ENCODE results near the gene KDM2B. TPM values are rescaled to one million over a fixed set of nuclear protein-coding genes. Genes with fewer than 3 reads are reported as not detected.

The KDM2B gene
- total and polyA plus RNA-seq, 10 of the 15 experiments (the other 5 are each of a cell fraction or from before 2014, with no cell fraction given) = 13.6 to 124 (median 40.4) TPM

DNA sequence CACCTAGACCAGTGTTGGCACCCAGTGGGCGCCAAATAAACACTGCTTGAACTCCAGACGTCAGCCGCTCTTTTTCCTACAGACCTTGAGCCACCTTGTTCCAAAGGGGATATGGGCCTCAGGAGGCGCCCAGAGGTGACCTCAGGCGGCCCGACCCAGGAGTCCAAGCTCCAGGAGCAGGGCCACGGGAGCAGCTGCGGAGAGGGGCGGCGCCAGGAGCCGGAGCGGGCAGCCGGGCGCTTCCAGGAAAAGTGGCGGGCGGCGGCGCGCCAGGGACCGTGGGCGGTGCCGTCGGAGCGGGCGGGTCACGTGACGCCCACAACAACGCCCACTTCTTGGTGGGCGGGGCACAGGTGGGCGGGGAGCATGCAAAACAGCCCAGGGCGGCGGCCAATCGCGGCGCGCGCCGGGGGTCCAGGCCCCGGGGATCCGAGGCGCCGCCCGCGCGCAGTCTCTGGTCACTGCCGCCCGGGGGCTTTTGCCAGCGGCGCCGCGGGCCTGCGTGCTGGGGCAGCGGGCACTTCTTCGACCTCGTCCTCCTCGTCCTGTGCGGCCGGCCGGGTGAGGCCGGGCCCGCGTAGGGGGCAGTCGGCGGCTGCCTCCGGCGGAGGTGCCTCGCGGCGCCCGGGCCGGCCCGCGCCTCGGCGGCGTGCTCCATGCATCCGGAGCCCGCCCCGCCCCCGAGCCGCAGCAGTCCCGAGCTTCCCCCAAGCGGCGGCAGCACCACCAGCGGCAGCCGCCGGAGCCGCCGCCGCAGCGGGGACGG, 45.4 kb upstream of the KDM2B start, which contains the start of gene ORAI1 (continued):
- TF ChIP-seq, protein P1, sequence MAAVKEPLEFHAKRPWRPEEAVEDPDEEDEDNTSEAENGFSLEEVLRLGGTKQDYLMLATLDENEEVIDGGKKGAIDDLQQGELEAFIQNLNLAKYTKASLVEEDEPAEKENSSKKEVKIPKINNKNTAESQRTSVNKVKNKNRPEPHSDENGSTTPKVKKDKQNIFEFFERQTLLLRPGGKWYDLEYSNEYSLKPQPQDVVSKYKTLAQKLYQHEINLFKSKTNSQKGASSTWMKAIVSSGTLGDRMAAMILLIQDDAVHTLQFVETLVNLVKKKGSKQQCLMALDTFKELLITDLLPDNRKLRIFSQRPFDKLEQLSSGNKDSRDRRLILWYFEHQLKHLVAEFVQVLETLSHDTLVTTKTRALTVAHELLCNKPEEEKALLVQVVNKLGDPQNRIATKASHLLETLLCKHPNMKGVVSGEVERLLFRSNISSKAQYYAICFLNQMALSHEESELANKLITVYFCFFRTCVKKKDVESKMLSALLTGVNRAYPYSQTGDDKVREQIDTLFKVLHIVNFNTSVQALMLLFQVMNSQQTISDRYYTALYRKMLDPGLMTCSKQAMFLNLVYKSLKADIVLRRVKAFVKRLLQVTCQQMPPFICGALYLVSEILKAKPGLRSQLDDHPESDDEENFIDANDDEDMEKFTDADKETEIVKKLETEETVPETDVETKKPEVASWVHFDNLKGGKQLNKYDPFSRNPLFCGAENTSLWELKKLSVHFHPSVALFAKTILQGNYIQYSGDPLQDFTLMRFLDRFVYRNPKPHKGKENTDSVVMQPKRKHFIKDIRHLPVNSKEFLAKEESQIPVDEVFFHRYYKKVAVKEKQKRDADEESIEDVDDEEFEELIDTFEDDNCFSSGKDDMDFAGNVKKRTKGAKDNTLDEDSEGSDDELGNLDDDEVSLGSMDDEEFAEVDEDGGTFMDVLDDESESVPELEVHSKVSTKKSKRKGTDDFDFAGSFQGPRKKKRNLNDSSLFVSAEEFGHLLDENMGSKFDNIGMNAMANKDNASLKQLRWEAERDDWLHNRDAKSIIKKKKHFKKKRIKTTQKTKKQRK (IDR thresholded peaks at IDR 0.05; ENCODE audit: low read depth, low read length) = no peak
- TF ChIP-seq, protein P2, sequence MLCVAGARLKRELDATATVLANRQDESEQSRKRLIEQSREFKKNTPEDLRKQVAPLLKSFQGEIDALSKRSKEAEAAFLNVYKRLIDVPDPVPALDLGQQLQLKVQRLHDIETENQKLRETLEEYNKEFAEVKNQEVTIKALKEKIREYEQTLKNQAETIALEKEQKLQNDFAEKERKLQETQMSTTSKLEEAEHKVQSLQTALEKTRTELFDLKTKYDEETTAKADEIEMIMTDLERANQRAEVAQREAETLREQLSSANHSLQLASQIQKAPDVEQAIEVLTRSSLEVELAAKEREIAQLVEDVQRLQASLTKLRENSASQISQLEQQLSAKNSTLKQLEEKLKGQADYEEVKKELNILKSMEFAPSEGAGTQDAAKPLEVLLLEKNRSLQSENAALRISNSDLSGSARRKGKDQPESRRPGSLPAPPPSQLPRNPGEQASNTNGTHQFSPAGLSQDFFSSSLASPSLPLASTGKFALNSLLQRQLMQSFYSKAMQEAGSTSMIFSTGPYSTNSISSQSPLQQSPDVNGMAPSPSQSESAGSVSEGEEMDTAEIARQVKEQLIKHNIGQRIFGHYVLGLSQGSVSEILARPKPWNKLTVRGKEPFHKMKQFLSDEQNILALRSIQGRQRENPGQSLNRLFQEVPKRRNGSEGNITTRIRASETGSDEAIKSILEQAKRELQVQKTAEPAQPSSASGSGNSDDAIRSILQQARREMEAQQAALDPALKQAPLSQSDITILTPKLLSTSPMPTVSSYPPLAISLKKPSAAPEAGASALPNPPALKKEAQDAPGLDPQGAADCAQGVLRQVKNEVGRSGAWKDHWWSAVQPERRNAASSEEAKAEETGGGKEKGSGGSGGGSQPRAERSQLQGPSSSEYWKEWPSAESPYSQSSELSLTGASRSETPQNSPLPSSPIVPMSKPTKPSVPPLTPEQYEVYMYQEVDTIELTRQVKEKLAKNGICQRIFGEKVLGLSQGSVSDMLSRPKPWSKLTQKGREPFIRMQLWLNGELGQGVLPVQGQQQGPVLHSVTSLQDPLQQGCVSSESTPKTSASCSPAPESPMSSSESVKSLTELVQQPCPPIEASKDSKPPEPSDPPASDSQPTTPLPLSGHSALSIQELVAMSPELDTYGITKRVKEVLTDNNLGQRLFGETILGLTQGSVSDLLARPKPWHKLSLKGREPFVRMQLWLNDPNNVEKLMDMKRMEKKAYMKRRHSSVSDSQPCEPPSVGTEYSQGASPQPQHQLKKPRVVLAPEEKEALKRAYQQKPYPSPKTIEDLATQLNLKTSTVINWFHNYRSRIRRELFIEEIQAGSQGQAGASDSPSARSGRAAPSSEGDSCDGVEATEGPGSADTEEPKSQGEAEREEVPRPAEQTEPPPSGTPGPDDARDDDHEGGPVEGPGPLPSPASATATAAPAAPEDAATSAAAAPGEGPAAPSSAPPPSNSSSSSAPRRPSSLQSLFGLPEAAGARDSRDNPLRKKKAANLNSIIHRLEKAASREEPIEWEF (IDR thresholded peaks at IDR 0.05; ENCODE audit: insufficient replicate concordance, low read depth, low read length) = no peak
- TF ChIP-seq GATAD2B (conservative IDR thresholded peaks at IDR 0.05; ENCODE audit: low read depth) = peak; percentile 89
- TF ChIP-seq NKRF (conservative IDR thresholded peaks at IDR 0.05) = peak; percentile 90
- TF ChIP-seq RB1 (IDR thresholded peaks at IDR 0.05; ENCODE audit: borderline replicate concordance) = peak; percentile 49
- peak; percentile 54; the same call in 1 of the 2 replicates for TF ChIP-seq POLR2AphosphoS2 (IDR thresholded peaks at IDR 0.05; ENCODE audit: low read depth, low read length)
- peak; percentile 32; the same call in 1 of the 2 replicates for TF ChIP-seq SMAD5 (IDR thresholded peaks at IDR 0.05; ENCODE audit: low read depth)
- TF ChIP-seq, protein P3, sequence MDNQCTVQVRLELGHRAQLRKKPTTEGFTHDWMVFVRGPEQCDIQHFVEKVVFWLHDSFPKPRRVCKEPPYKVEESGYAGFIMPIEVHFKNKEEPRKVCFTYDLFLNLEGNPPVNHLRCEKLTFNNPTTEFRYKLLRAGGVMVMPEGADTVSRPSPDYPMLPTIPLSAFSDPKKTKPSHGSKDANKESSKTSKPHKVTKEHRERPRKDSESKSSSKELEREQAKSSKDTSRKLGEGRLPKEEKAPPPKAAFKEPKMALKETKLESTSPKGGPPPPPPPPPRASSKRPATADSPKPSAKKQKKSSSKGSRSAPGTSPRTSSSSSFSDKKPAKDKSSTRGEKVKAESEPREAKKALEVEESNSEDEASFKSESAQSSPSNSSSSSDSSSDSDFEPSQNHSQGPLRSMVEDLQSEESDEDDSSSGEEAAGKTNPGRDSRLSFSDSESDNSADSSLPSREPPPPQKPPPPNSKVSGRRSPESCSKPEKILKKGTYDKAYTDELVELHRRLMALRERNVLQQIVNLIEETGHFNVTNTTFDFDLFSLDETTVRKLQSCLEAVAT (IDR thresholded peaks at IDR 0.05) = no peak; the same call in 1 of the 2 replicates
- peak; percentile 76; the same call in 1 of the 2 replicates for TF ChIP-seq POLR2AphosphoS5 (IDR thresholded peaks at IDR 0.05; ENCODE audit: low read length)
- TF ChIP-seq POU2F2 (IDR thresholded peaks at IDR 0.05; ENCODE audit: borderline replicate concordance, low read depth, low read length) = peak; percentile 71; the same call in 2 of the 3 replicates
- TF ChIP-seq NR2C1 (IDR thresholded peaks at IDR 0.05) = peak; percentile 56
- peak in 1 of 3 experiments; percentile 31; a peak in 1 of 6 replicates for TF ChIP-seq CTCF (IDR thresholded peaks at IDR 0.05 in 2 of 3, conservative IDR thresholded peaks at IDR 0.05 in 1 of 3; ENCODE audit: control insufficient read depth in 2 of 3, extremely low read depth in 1 of 3, insufficient read depth in 1 of 3, low read depth in 3 of 3, low read length in 3 of 3)

Data from GM12878 (cell line).